Mammary epithelial cell (primary cell): ENCODE data around the gene FEM1A.

Experiments used
- EZH2 ChIP-seq: IDR thresholded peaks from 2 replicates; pipeline ENCODE4 v1.6.1; 2012; ENCODE audit warnings: low read length, inconsistent platforms, borderline replicate concordance
- TF ChIP-seq, protein P1 (sequence below), 2 donors: IDR thresholded peaks in 1 of 2; conservative IDR thresholded peaks in 1 of 2; 2 replicates each; pipeline ENCODE4 v1.5.1; 2011 to 2012; ENCODE audit warnings: inconsistent platforms in 2 of 2, low read length in 2 of 2, mild to moderate bottlenecking in 2 of 2, control low read depth in 1 of 2, low read depth in 1 of 2; ENCODE audit not compliant: insufficient read depth in 1 of 2; ENCODE audit errors: extremely low read depth in 1 of 2

- TF ChIP-seq, protein P1, sequence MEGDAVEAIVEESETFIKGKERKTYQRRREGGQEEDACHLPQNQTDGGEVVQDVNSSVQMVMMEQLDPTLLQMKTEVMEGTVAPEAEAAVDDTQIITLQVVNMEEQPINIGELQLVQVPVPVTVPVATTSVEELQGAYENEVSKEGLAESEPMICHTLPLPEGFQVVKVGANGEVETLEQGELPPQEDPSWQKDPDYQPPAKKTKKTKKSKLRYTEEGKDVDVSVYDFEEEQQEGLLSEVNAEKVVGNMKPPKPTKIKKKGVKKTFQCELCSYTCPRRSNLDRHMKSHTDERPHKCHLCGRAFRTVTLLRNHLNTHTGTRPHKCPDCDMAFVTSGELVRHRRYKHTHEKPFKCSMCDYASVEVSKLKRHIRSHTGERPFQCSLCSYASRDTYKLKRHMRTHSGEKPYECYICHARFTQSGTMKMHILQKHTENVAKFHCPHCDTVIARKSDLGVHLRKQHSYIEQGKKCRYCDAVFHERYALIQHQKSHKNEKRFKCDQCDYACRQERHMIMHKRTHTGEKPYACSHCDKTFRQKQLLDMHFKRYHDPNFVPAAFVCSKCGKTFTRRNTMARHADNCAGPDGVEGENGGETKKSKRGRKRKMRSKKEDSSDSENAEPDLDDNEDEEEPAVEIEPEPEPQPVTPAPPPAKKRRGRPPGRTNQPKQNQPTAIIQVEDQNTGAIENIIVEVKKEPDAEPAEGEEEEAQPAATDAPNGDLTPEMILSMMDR (conservative IDR thresholded peaks at IDR 0.05 in 1 of 2, IDR thresholded peaks at IDR 0.05 in 1 of 2; ENCODE audit: extremely low read depth in 1 of 2, insufficient read depth in 1 of 2, low read depth in 1 of 2, low read length in 2 of 2) = peak; percentile 63 to 84
- TF ChIP-seq EZH2 = no peak
Measured at GRCh38 chr19:4803736-4804695, 12.5 kb downstream of the FEM1A start.
